ENCODE measurements around the gene EIF4A2.

EIF4A2 gene

DNA sequence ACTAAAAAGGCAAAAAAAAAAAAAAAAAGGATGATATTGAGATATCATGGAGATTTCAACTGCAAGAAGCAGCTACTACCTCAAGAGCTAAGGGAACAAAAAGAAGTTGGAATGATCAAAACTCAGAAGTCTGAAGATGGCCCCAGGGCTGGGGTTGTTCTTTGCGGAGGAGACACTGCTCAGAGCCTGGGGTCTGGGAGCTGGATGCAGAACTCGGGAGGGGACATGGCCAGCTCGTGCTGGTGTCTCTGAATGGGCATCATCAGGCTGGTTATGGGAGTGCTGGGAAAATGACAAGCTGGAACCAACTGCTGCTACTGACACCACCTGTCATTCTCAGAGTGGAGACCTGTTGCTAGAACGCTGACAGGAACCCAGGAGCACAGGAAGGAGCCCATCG is 45.0 kb downstream of the EIF4A2 start:
- Histone ChIP-seq H3K4me2 (ENCODE audit: low read length) (no peak overlapping the region), H3K9me2 (ENCODE audit: low read depth, low read length) (no peaks in the 10 kb centered on the region), H3K9me3 (ENCODE audit: low read length) (no peaks in the 10 kb centered on the region), H3K79me2 (ENCODE audit: insufficient read depth, low read length) (no peaks in the 10 kb centered on the region), H3K4me1 (ENCODE audit: insufficient read depth, low read length, severe bottlenecking) (peaks cover 34% of the 10 kb centered on the region), H3K36me3 (ENCODE audit: insufficient read depth, low read length) (no peaks in the 10 kb centered on the region; the same call in 1 of the 2 replicates), H4K20me1 (ENCODE audit: insufficient read depth, low read length) (no peaks in the 10 kb centered on the region), H3K27me3 (ENCODE audit: insufficient read depth, low read length) (peaks cover 13% of the 10 kb centered on the region), H3K27ac (ENCODE audit: low read depth, low read length, poor library complexity, severe bottlenecking) (no peak overlapping the region), H3K9ac (ENCODE audit: low read length) (no peak overlapping the region), H3K4me3 (ENCODE audit: low read depth, low read length, poor library complexity, severe bottlenecking) (no peak overlapping the region), H2AFZ (ENCODE audit: low read length) (no peak overlapping the region), H3F3A (ENCODE audit: insufficient read depth, low read length) (no peaks in the 10 kb centered on the region)
- TF ChIP-seq, protein P1, sequence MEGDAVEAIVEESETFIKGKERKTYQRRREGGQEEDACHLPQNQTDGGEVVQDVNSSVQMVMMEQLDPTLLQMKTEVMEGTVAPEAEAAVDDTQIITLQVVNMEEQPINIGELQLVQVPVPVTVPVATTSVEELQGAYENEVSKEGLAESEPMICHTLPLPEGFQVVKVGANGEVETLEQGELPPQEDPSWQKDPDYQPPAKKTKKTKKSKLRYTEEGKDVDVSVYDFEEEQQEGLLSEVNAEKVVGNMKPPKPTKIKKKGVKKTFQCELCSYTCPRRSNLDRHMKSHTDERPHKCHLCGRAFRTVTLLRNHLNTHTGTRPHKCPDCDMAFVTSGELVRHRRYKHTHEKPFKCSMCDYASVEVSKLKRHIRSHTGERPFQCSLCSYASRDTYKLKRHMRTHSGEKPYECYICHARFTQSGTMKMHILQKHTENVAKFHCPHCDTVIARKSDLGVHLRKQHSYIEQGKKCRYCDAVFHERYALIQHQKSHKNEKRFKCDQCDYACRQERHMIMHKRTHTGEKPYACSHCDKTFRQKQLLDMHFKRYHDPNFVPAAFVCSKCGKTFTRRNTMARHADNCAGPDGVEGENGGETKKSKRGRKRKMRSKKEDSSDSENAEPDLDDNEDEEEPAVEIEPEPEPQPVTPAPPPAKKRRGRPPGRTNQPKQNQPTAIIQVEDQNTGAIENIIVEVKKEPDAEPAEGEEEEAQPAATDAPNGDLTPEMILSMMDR (IDR thresholded peaks at IDR 0.05; ENCODE audit: low read length) = no peak
- no peak for TF ChIP-seq EZH2 (IDR thresholded peaks at IDR 0.05; ENCODE audit: borderline replicate concordance, low read length)

DNA sequence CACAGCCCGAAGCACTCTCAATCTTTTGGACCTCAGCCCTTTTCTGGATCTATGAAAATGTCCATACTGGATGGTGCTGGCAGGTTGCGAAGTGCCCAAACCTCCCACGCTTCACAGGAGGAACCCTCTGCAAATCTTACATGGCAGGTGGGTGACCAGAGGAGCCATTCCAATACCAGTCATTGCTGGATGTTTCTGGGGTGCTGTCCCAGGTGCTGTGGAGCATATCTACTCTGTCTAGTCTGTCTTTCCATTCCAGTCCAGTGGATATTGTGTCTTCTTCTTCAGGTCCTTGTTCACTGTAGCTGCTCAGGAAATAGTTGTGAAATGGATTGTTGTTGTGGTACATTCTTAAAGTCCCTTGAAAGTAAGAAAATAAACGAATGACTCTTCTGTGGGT is 48.4 kb downstream of the EIF4A2 start:
- no peaks in the 10 kb centered on the region; the same call in 1 of the 2 replicates for H3K27me3 ChIP-seq (ENCODE audit: insufficient read depth, low read length)
- no peak for TF ChIP-seq EZH2 (IDR thresholded peaks at IDR 0.05; ENCODE audit: borderline replicate concordance, low read length)
- no peaks in the 10 kb centered on the region for H3K9me3 ChIP-seq (ENCODE audit: low read length)
- no peak overlapping the region for H3K27ac ChIP-seq (ENCODE audit: low read depth, low read length, poor library complexity, severe bottlenecking)
- H3K36me3 ChIP-seq (ENCODE audit: insufficient read depth, low read length) = no peaks in the 10 kb centered on the region
- H3K9me2 ChIP-seq (ENCODE audit: low read depth, low read length) = no peaks in the 10 kb centered on the region; the same call in 1 of the 2 replicates
- H4K20me1 ChIP-seq (ENCODE audit: insufficient read depth, low read length) = no peaks in the 10 kb centered on the region
- no peaks in the 10 kb centered on the region for H3F3A ChIP-seq (ENCODE audit: insufficient read depth, low read length)
- no peaks in the 10 kb centered on the region for H3K79me2 ChIP-seq (ENCODE audit: insufficient read depth, low read length)
- H3K4me1 ChIP-seq (ENCODE audit: insufficient read depth, low read length, severe bottlenecking) = peaks cover 10% of the 10 kb centered on the region
- H3K9ac ChIP-seq (ENCODE audit: low read length) = no peak overlapping the region
- no peak overlapping the region for H3K4me3 ChIP-seq (ENCODE audit: low read depth, low read length, poor library complexity, severe bottlenecking)
- H2AFZ ChIP-seq (ENCODE audit: low read length) = no peak overlapping the region
- no peak overlapping the region for H3K4me2 ChIP-seq (ENCODE audit: low read length)

DNA sequence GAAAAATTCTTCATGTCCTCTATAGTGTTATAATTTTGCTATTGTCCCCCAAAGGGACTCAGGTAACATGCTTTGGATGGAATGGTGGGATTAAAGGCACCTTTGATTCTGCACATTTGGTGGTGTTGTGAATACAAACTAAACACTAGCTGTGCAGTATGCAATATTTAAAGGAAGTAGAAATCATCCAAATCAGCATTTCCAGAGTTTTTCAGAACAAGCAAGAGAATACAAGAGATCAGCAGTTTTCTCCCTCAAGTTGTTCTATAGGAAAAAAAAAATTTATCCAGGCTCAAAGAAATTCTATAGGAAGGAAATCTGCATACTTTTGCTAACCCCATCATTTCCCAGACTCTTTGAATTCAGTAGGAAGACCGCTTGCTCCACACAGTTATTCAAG is 48.9 kb downstream of the EIF4A2 start:
- no peak for TF ChIP-seq EZH2 (IDR thresholded peaks at IDR 0.05; ENCODE audit: borderline replicate concordance, low read length)
- TF ChIP-seq, protein P1 (IDR thresholded peaks at IDR 0.05; ENCODE audit: low read length) = no peak
- no peaks in the 10 kb centered on the region; the same call in 1 of the 2 replicates for H3K27me3 ChIP-seq (ENCODE audit: insufficient read depth, low read length)
- H3K27ac ChIP-seq (ENCODE audit: low read depth, low read length, poor library complexity, severe bottlenecking) = no peak overlapping the region

More for the DNA sequence above, 48.9 kb downstream of the EIF4A2 start:
- no peak overlapping the region for H2AFZ ChIP-seq (ENCODE audit: low read length)
- no peaks in the 10 kb centered on the region for H3F3A ChIP-seq (ENCODE audit: insufficient read depth, low read length)
- H3K36me3 ChIP-seq (ENCODE audit: insufficient read depth, low read length) = no peaks in the 10 kb centered on the region
- no peak overlapping the region for H3K9ac ChIP-seq (ENCODE audit: low read length)
- no peaks in the 10 kb centered on the region; the same call in 1 of the 2 replicates for H3K9me2 ChIP-seq (ENCODE audit: low read depth, low read length)
- H3K9me3 ChIP-seq (ENCODE audit: low read length) = no peaks in the 10 kb centered on the region
- no peaks in the 10 kb centered on the region for H3K79me2 ChIP-seq (ENCODE audit: insufficient read depth, low read length)
- peaks cover 8% of the 10 kb centered on the region for H3K4me1 ChIP-seq (ENCODE audit: insufficient read depth, low read length, severe bottlenecking)
- no peak overlapping the region for H3K4me2 ChIP-seq (ENCODE audit: low read length)
- H3K4me3 ChIP-seq (ENCODE audit: low read depth, low read length, poor library complexity, severe bottlenecking) = no peak overlapping the region
- no peaks in the 10 kb centered on the region for H4K20me1 ChIP-seq (ENCODE audit: insufficient read depth, low read length)
